Retina (tissue), 1 donor: ENCODE data around the gene ZNF205.
"Not testable (repeated sequence)": the region's sequence is repeated elsewhere in the genome, so short reads cannot be mapped to it uniquely, and the experiment has no call there.

Experiments used
- DNase-seq: peaks from one replicate; pipeline ENCODE4 v3.0.0-alpha.2; 2016

Gene ZNF205

GRCh38 chr16:3112058-3112880, at the start of gene ZNF205:
TSS of gene ZNF205 (plus strand) at chr16:3112586. CDS start at chr16:3113431, 845 bp downstream.
- DNase-seq, result peak; percentile 87

- DNase-seq, result no peak
Observed at GRCh38 chr16:3063625-3064386, 48.6 kb upstream of the ZNF205 start.

GRCh38 chr16:3065069-3065741, 47.2 kb upstream of the ZNF205 start, which contains the start of gene IL32:
TSS of gene IL32 (plus strand) at chr16:3065640. CDS start at chr16:3065812, 172 bp downstream.
- DNase-seq, result no peak

- DNase-seq, result no peak
Observed at GRCh38 chr16:3065742-3066439, 46.5 kb upstream of the ZNF205 start.

GRCh38 chr16:3066440-3066748, 46.0 kb upstream of the ZNF205 start:
- no peak for DNase-seq

- no peak for DNase-seq
Observed at GRCh38 chr16:3068487-3068886, 43.9 kb upstream of the ZNF205 start.

GRCh38 chr16:3069146-3069545, 43.2 kb upstream of the ZNF205 start:
- not testable (repeated sequence) for DNase-seq

GRCh38 chr16:3070608-3071111, 41.7 kb upstream of the ZNF205 start:
- DNase-seq, result no peak

GRCh38 chr16:3071655-3072054, 40.7 kb upstream of the ZNF205 start:
- no peak for DNase-seq

- DNase-seq, result not testable (repeated sequence)
Observed at GRCh38 chr16:3072148-3072547, 40.2 kb upstream of the ZNF205 start.

GRCh38 chr16:3072576-3073263, 39.7 kb upstream of the ZNF205 start:
- DNase-seq, result not testable (repeated sequence)

GRCh38 chr16:3073448-3073847, 38.9 kb upstream of the ZNF205 start:
- no peak for DNase-seq

- no peak for DNase-seq
Observed at GRCh38 chr16:3074860-3075522, 37.4 kb upstream of the ZNF205 start.

GRCh38 chr16:3075523-3075915, 36.9 kb upstream of the ZNF205 start:
- DNase-seq, result no peak

- DNase-seq, result not testable (repeated sequence)
Observed at GRCh38 chr16:3075946-3076345, 36.4 kb upstream of the ZNF205 start.

- no peak for DNase-seq
Observed at GRCh38 chr16:3076577-3076976, 35.8 kb upstream of the ZNF205 start.

GRCh38 chr16:3080024-3080423, 32.4 kb upstream of the ZNF205 start:
- DNase-seq, result no peak

GRCh38 chr16:3081957-3082356, 30.4 kb upstream of the ZNF205 start:
- DNase-seq, result not testable (repeated sequence)

GRCh38 chr16:3083408-3083807, 29.0 kb upstream of the ZNF205 start:
- DNase-seq, result not testable (repeated sequence)

GRCh38 chr16:3084491-3084890, 27.9 kb upstream of the ZNF205 start:
- no peak for DNase-seq

GRCh38 chr16:3084969-3085670, 27.3 kb upstream of the ZNF205 start:
- no peak for DNase-seq
